ENCODE measurements around the gene FTCDNL1. TPM values are rescaled to one million over a fixed set of nuclear protein-coding genes. Genes with fewer than 3 reads are reported as not detected.

Gene FTCDNL1
- total RNA-seq, 1 donor from 2014 or later: 0.29 TPM

GRCh38 chr2:199850218-199850717 is 724 bp downstream of the FTCDNL1 start:
- DNase-seq (ENCODE audit: low read depth): no peak
- H3K27me3 ChIP-seq (ENCODE audit: control insufficient read depth, insufficient read depth, low read length): no peaks in the 10 kb centered on the region
- H3K4me3 ChIP-seq (ENCODE audit: low read depth, low read length): peak overlapping the region; percentile 47
- H3K36me3 ChIP-seq (ENCODE audit: control insufficient read depth, insufficient read depth, low read length): no peaks in the 10 kb centered on the region
- TF ChIP-seq, protein P1, sequence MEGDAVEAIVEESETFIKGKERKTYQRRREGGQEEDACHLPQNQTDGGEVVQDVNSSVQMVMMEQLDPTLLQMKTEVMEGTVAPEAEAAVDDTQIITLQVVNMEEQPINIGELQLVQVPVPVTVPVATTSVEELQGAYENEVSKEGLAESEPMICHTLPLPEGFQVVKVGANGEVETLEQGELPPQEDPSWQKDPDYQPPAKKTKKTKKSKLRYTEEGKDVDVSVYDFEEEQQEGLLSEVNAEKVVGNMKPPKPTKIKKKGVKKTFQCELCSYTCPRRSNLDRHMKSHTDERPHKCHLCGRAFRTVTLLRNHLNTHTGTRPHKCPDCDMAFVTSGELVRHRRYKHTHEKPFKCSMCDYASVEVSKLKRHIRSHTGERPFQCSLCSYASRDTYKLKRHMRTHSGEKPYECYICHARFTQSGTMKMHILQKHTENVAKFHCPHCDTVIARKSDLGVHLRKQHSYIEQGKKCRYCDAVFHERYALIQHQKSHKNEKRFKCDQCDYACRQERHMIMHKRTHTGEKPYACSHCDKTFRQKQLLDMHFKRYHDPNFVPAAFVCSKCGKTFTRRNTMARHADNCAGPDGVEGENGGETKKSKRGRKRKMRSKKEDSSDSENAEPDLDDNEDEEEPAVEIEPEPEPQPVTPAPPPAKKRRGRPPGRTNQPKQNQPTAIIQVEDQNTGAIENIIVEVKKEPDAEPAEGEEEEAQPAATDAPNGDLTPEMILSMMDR (IDR thresholded peaks at IDR 0.05; ENCODE audit: insufficient read depth, low read length, poor library complexity, severe bottlenecking): no peak

GRCh38 chr2:199848389-199849130 is 2.4 kb downstream of the FTCDNL1 start:
- TF ChIP-seq, protein P1 (IDR thresholded peaks at IDR 0.05; ENCODE audit: insufficient read depth, low read length, poor library complexity, severe bottlenecking): no peak
- H3K27me3 ChIP-seq (ENCODE audit: control insufficient read depth, insufficient read depth, low read length): no peaks in the 10 kb centered on the region
- H3K4me3 ChIP-seq (ENCODE audit: low read depth, low read length): no peak overlapping the region
- no peaks in the 10 kb centered on the region for H3K36me3 ChIP-seq (ENCODE audit: control insufficient read depth, insufficient read depth, low read length)
- no peak for DNase-seq (ENCODE audit: low read depth)

- H3K36me3 ChIP-seq (ENCODE audit: control insufficient read depth, insufficient read depth, low read length): no peaks in the 10 kb centered on the region
- TF ChIP-seq, protein P1 (IDR thresholded peaks at IDR 0.05; ENCODE audit: insufficient read depth, low read length, poor library complexity, severe bottlenecking): no peak
- no peak overlapping the region for H3K4me3 ChIP-seq (ENCODE audit: low read depth, low read length)
- H3K27me3 ChIP-seq (ENCODE audit: control insufficient read depth, insufficient read depth, low read length): no peaks in the 10 kb centered on the region
- no peak for DNase-seq (ENCODE audit: low read depth)
Measured at GRCh38 chr2:199847181-199847864, 3.7 kb downstream of the FTCDNL1 start.

- Histone ChIP-seq H3K36me3 (ENCODE audit: control insufficient read depth, insufficient read depth, low read length) (no peaks in the 10 kb centered on the region), H3K27me3 (ENCODE audit: control insufficient read depth, insufficient read depth, low read length) (no peaks in the 10 kb centered on the region), H3K4me3 (ENCODE audit: low read depth, low read length) (no peak overlapping the region)
- DNase-seq (ENCODE audit: low read depth): no peak
- TF ChIP-seq, protein P1 (IDR thresholded peaks at IDR 0.05; ENCODE audit: insufficient read depth, low read length, poor library complexity, severe bottlenecking): no peak
Measured at GRCh38 chr2:199842631-199843395, 8.2 kb downstream of the FTCDNL1 start.

DNA sequence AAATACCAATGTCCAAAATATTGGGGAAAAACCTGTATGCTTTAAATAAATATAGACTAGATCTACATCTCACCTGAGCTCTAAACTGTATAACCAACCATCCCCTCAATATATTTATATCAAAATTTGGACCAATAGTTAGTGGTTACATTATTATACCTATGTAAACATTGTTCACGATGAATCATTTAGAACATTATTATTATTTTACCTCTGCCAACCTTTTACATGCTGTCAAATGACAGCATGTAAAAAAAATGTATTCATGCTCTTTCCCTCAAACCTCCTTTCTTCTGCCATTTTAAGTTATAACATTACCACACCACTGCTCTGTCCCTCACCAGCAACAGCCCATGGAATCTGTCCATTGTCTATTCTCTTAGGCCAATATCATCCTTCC is 9.6 kb downstream of the FTCDNL1 start:
- TF ChIP-seq, protein P1 (IDR thresholded peaks at IDR 0.05; ENCODE audit: insufficient read depth, low read length, poor library complexity, severe bottlenecking): no peak
- Histone ChIP-seq H3K36me3 (ENCODE audit: control insufficient read depth, insufficient read depth, low read length) (no peaks in the 10 kb centered on the region), H3K4me3 (ENCODE audit: low read depth, low read length) (no peak overlapping the region), H3K27me3 (ENCODE audit: control insufficient read depth, insufficient read depth, low read length) (no peaks in the 10 kb centered on the region)
- no peak for DNase-seq (ENCODE audit: low read depth)
